ENCODE data around the gene NCAPH2. TPM values are rescaled to one million over a fixed set of nuclear protein-coding genes. Genes with fewer than 3 reads are reported as not detected.

The NCAPH2 gene
- total RNA-seq, 6 donors from 2014 or later: 55.4 to 104 (median 62.2) TPM

DNA sequence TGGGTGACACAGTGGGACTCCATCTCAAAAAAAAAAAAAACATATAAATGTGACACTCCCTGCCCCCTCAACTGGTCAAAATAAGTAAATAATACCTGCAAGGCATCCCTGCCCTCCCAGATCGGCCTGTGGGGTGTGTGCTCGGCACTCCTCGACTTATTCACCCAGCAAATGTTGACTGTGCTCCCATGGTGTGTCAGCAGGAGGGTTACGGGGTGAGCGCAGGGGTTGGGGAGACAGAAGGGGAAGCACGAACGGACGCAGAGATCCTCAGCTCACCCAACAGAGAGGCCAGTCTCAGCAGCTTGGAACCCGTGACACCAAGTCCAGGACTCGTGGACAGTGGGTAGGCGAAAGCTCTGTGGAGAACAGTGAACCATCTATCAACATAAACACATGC, 28.3 kb upstream of the NCAPH2 start:
- DNase-seq: no peak
- Histone ChIP-seq H3K9me3 (no peaks in the 10 kb centered on the region), H3K4me1 (peaks cover 17 to 24% (median 18%) of the 10 kb centered on the region in 4 donors), H3K27ac (no peak overlapping the region), H3K36me3 (no peaks in the 10 kb centered on the region), H3K4me3 (no peak overlapping the region), H3K27me3 (peaks cover 0 to 22% (median 13%) of the 10 kb centered on the region in 4 donors)
- no peak for TF ChIP-seq EP300 (IDR thresholded peaks at IDR 0.05)
- TF ChIP-seq, protein P1, sequence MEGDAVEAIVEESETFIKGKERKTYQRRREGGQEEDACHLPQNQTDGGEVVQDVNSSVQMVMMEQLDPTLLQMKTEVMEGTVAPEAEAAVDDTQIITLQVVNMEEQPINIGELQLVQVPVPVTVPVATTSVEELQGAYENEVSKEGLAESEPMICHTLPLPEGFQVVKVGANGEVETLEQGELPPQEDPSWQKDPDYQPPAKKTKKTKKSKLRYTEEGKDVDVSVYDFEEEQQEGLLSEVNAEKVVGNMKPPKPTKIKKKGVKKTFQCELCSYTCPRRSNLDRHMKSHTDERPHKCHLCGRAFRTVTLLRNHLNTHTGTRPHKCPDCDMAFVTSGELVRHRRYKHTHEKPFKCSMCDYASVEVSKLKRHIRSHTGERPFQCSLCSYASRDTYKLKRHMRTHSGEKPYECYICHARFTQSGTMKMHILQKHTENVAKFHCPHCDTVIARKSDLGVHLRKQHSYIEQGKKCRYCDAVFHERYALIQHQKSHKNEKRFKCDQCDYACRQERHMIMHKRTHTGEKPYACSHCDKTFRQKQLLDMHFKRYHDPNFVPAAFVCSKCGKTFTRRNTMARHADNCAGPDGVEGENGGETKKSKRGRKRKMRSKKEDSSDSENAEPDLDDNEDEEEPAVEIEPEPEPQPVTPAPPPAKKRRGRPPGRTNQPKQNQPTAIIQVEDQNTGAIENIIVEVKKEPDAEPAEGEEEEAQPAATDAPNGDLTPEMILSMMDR (IDR thresholded peaks at IDR 0.05): no peak
- no peak for TF ChIP-seq POLR2A (IDR thresholded peaks at IDR 0.05)
- no peak for TF ChIP-seq POLR2AphosphoS5 (IDR thresholded peaks at IDR 0.05)
- no peak for ATAC-seq (ENCODE audit: low FRiP score in 2 of 2)
- WGBS, 2 donors: 64 to 74% methylated on average over 11 of the region's 11 CpGs

DNA sequence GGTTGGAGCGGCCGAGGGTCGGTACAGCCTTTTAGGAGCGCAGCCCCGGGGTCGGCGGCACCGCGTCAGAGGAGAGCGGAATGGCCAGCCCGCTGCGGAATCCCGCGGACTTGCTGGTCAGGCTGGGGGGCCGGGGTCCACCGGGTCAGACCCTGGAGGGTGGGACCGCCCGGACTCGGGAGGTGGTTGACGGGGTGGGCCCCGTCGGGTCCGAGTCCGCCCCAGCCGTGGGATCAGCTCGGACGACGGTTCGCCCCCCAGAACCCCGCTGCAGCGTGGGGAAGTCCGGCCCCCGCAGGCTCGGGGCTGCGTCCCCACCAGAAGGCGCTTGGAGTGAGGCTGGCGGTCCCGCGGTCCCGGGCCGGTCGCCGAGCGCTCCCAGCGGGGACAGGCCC, 27.0 kb upstream of the NCAPH2 start:
- WGBS, 2 donors: 14% methylated on average over 21 of the region's 45 CpGs; no CpG with 5 or more reads in 1 of the 2 donors
- Histone ChIP-seq H3K4me1 (peaks cover 12 to 17% (median 13%) of the 10 kb centered on the region in 4 donors), H3K27ac (no peak overlapping the region), H3K9me3 (no peaks in the 10 kb centered on the region), H3K27me3 (peaks cover 0 to 22% (median 13%) of the 10 kb centered on the region in 4 donors), H3K36me3 (no peaks in the 10 kb centered on the region), H3K4me3 (peak overlapping the region; percentile 23 to 64 (median 60))
- ATAC-seq (ENCODE audit: low FRiP score in 2 of 2) (no peak), DNase-seq (peak in 1 of 2 donors; percentile 82)
- TF ChIP-seq POLR2A (IDR thresholded peaks at IDR 0.05) (no peak), EP300 (IDR thresholded peaks at IDR 0.05) (no peak), POLR2AphosphoS5 (IDR thresholded peaks at IDR 0.05) (no peak)
- TF ChIP-seq, protein P1 (IDR thresholded peaks at IDR 0.05): no peak

DNA sequence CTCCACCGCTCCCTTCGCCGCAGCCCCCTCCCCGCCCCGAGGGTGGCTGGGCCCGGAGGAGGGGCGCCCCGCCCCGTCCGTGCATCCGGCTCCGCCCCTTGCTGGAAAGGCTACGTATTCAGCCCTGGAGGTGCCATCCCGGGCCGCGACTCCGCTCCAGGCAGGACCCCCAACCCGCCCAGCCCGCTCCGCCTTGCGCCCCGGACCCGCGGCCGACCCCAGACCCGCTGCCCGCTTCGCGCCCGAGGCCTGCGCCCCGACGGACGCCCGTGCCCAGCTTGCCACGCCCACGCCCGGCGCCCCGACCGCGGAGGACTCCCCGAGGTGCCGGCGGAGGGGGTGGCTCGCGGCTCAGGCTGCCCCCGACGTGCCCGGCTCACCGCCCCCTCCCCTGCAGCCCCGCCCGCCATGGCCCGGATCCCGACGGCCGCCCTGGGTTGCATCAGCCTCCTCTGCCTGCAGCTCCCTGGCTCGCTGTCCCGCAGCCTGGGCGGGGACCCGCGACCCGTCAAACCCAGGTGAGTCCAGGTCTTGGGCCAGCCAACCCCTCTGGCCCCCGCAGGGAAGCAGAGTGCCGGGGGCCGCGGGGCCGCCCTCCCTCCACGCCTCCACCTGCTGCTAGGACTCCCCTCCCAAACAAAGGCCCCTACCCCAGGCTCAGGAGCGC, 26.5 kb upstream of the NCAPH2 start, which contains the start of gene ADM2:
Gene ADM2, plus strand, starts transcription at position 104 of the 667 bp plus-strand sequence. Its CDS starts 305 bp downstream, at position 409.
- 3 to 5% methylated on average over 7 to 31 of the region's 70 CpGs for WGBS, 2 donors
- ATAC-seq (ENCODE audit: low FRiP score in 2 of 2): peak in 1 of 2 donors; percentile 58
- Histone ChIP-seq H3K4me1 (peaks cover 12 to 17% (median 13%) of the 10 kb centered on the region in 4 donors), H3K4me3 (peak within 1 kb of the TSS; percentile 23 to 64 (median 60)), H3K27me3 (peaks cover 0 to 22% (median 13%) of the 10 kb centered on the region in 4 donors), H3K36me3 (no peaks in the 10 kb centered on the region), H3K27ac (peak within 1 kb of the TSS in 1 of 4 donors; percentile 24), H3K9me3 (no peaks in the 10 kb centered on the region)
- peak; percentile 49 to 93 for DNase-seq
- TF ChIP-seq POLR2A (IDR thresholded peaks at IDR 0.05) (no peak), EP300 (IDR thresholded peaks at IDR 0.05) (no peak), POLR2AphosphoS5 (IDR thresholded peaks at IDR 0.05) (no peak)
- TF ChIP-seq, protein P1 (IDR thresholded peaks at IDR 0.05): no peak

DNA sequence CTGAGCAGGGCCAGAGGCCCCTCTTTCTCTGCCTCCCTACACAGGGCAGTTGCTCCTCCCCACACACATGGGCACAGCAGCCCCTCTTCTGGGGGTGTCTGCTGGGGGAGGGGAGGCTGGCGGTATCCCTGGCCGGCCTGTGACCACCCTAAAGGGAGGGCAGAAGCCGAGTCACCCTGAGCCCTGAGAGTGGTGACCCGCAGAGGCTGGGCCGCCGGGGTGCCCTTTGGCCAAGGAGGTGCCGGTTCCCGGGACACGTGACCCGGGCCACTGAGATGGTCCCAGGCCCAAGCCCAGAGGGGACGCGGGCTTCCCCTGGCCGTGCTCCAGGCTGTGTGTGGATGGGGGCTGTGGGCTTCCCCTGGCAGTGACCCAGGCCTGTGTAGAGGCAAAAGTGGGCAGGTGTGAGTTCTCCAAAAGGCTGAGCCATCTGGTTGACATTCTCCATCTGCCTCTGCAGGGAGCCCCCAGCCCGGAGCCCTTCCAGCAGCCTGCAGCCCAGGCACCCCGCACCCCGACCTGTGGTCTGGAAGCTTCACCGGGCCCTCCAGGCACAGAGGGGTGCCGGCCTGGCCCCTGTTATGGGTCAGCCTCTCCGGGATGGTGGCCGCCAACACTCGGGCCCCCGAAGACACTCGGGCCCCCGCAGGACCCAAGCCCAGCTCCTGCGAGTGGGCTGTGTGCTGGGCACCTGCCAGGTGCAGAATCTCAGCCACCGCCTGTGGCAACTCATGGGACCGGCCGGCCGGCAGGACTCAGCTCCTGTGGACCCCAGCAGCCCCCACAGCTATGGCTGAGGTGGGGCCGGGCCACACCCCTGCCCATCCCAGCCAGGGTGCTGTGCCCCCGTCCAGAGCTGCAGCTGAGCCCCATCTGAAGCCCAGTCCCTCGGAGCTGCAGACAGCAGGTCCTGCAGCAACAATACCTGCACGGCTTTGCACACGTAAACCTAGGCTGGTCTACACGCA, 25.6 kb upstream of the NCAPH2 start:
- TF ChIP-seq, protein P1 (IDR thresholded peaks at IDR 0.05): no peak
- TF ChIP-seq POLR2AphosphoS5 (IDR thresholded peaks at IDR 0.05) (no peak), EP300 (IDR thresholded peaks at IDR 0.05) (no peak), POLR2A (IDR thresholded peaks at IDR 0.05) (no peak)
- peak overlapping the region; percentile 23 to 64 (median 60) for H3K4me3 ChIP-seq
- peaks cover 12 to 17% (median 13%) of the 10 kb centered on the region in 4 donors for H3K4me1 ChIP-seq
- H3K9me3 ChIP-seq: no peaks in the 10 kb centered on the region
- DNase-seq: peak in 1 of 2 donors; percentile 80
- no peak overlapping the region for H3K27ac ChIP-seq
- no peak for ATAC-seq (ENCODE audit: low FRiP score in 2 of 2)
- WGBS, 2 donors: 67% methylated on average over 24 of the region's 35 CpGs; no CpG with 5 or more reads in 1 of the 2 donors
- peaks cover 0 to 22% (median 13%) of the 10 kb centered on the region in 4 donors for H3K27me3 ChIP-seq
- no peaks in the 10 kb centered on the region for H3K36me3 ChIP-seq
